Kidney epithelial cell (primary cell): ENCODE data around the gene SYPL2. TPM values are rescaled to one million over a fixed set of nuclear protein-coding genes. Genes with fewer than 3 reads are reported as not detected.
A peak's percentile ranks its signal among the peaks of the same experiment; 100 is the strongest.

Experiments
- DNase-seq: peaks from one replicate; pipeline ENCODE4 v3.0.0-alpha.2; 2010; ENCODE audit warnings: low read depth
- H3K27me3 ChIP-seq: 2 replicates; pipeline ENCODE4 v1.6.0; 2011; ENCODE audit warnings: low read length; ENCODE audit not compliant: control insufficient read depth, insufficient read depth
- H3K36me3 ChIP-seq: 2 replicates; pipeline ENCODE4 v1.5.1; 2011; ENCODE audit warnings: low read length; ENCODE audit not compliant: control insufficient read depth, insufficient read depth
- H3K4me3 ChIP-seq: 2 replicates; pipeline ENCODE4 v1.5.1; 2011; ENCODE audit warnings: low read depth, mild to moderate bottlenecking, control low read depth, low read length
- CTCF ChIP-seq: IDR thresholded peaks from 2 replicates; pipeline ENCODE4 v1.5.1; 2011; ENCODE audit warnings: mild to moderate bottlenecking, moderate library complexity, low read length, control low read depth, inconsistent platforms; ENCODE audit not compliant: insufficient read depth, poor library complexity, severe bottlenecking
- total RNA-seq: library from RNA; depleted of rRNA; stranded (reverse); fragments of >200 nt; gene quantifications from 2 replicates; pipeline ENCODE4 v1.2.3, GENCODE V29; 2015

The SYPL2 gene
- total RNA-seq, 1 donor from 2014 or later, result 1.2 TPM

DNA sequence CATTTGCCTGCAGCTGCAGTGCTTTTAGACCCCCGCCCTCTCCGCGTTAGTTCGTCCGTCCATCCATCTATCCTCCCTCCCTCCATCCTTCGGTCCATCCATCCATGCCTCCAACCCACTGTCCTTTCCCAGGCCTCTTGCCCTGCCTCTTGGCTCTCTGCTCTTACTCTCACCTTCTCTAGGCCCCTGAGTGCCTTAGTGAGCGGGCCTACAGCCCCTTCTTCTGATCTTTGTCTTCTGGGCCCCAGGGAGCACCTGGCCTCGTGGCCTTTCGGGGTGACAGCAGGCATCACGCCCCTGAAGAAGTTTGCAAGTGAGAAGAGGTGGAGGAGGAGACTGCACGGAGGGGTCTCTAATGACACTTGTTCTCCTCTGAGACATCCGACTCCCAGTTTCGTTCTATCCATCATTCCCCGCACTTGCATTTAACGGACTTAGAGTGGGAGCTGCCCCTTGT lies 18.2 kb downstream of the SYPL2 start:
- Histone ChIP-seq H3K4me3 (peak overlapping the region; percentile 68), H3K27me3 (peaks cover 11% of the 10 kb centered on the region), H3K36me3 (peaks cover 1% of the 10 kb centered on the region)
- no peak for DNase-seq
- no peak for TF ChIP-seq CTCF

GRCh38 chr1:109485001-109485400 lies 18.7 kb downstream of the SYPL2 start:
- Histone ChIP-seq H3K27me3 (peaks cover 10% of the 10 kb centered on the region), H3K4me3 (no peak overlapping the region), H3K36me3 (peaks cover 1% of the 10 kb centered on the region)
- no peak for TF ChIP-seq CTCF
- no peak for DNase-seq

- Histone ChIP-seq H3K4me3 (no peak overlapping the region), H3K36me3 (peaks cover 1% of the 10 kb centered on the region), H3K27me3 (peaks cover 6% of the 10 kb centered on the region)
- no peak for TF ChIP-seq CTCF
- no peak for DNase-seq
Measured at GRCh38 chr1:109487261-109487660, 20.9 kb downstream of the SYPL2 start.

DNA sequence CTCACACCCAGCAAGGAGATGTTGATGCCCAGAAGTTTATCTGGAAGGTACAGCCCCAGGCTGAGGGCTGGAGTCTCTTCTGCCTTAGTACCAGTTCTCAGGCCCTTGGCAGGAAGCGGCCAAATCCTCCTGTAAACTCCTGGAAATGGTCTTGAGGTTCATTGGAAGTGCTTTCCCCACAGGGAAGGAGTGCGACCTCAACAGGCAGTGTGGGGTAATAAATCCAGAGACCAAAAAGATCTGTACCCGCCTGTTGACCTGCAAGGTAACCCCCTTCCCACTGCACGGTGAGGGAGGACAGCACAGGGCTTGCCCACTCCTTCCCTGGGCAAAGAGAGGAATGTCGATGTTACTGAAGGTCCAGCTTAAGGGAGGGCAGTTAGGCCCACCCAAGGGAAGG lies 21.9 kb downstream of the SYPL2 start:
- peaks cover under 1% of the 10 kb centered on the region for H3K27me3 ChIP-seq
- DNase-seq, result no peak
- H3K4me3 ChIP-seq, result no peak overlapping the region
- TF ChIP-seq CTCF, result no peak
- H3K36me3 ChIP-seq, result peaks cover 1% of the 10 kb centered on the region

- TF ChIP-seq CTCF, result no peak
- no peaks in the 10 kb centered on the region for H3K27me3 ChIP-seq
- H3K4me3 ChIP-seq, result no peak overlapping the region
- no peak for DNase-seq
- H3K36me3 ChIP-seq, result peaks cover 1% of the 10 kb centered on the region
Measured at GRCh38 chr1:109488696-109489095, 22.4 kb downstream of the SYPL2 start.
